GM12801 (cell line): ENCODE results near the gene RSPH4A.

Experiments used
- CTCF ChIP-seq: IDR thresholded peaks from one replicate; pipeline ENCODE4 v1.5.1; 2011; ENCODE audit warnings: control low read depth; ENCODE audit not compliant: insufficient read length; ENCODE audit errors: extremely low read depth

Gene RSPH4A

DNA sequence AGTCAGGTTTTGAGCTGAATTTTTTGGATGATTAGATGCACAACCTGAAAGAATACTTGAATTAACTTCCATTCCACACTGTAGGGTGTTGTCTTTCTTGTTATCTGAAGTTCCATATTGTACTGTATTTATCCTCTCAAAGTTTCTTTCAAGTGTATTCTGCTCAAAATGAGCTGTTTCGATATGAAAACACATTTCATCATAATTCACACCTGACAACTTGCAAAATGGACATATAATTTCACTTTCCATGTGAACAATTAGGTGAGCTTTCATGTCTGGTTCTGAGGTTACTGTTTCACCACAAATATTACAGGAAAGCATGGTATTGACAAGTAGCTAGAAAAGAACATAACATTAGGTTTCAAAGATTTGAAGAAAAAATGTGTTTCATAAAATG lies 50.6 kb downstream of the RSPH4A start:
- no peak for TF ChIP-seq CTCF

- TF ChIP-seq CTCF: no peak
Measured at GRCh38 chr6:116667623-116668022, 51.3 kb downstream of the RSPH4A start.

DNA sequence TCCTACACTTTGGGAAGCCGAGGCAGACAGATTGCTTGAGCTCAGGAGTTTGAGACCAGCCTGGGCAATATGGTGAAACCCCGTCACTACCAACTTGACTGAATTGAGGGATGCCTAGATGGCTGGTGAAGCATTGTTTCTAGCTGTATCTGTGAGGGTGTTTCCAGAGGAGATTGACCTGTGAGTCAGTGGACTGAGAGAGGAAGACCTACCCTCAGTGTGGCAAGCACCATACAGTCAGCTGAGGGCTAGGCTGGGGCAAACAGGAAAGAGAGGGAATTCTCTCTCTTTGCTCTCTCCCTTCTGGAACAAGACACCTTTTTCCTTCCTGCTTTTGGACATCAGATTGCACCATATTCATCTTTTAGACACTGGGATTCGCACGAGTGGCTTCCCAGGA lies 56.0 kb downstream of the RSPH4A start:
- no peak for TF ChIP-seq CTCF

- TF ChIP-seq CTCF: no peak
Measured at GRCh38 chr6:116676021-116676420, 59.7 kb downstream of the RSPH4A start.

DNA sequence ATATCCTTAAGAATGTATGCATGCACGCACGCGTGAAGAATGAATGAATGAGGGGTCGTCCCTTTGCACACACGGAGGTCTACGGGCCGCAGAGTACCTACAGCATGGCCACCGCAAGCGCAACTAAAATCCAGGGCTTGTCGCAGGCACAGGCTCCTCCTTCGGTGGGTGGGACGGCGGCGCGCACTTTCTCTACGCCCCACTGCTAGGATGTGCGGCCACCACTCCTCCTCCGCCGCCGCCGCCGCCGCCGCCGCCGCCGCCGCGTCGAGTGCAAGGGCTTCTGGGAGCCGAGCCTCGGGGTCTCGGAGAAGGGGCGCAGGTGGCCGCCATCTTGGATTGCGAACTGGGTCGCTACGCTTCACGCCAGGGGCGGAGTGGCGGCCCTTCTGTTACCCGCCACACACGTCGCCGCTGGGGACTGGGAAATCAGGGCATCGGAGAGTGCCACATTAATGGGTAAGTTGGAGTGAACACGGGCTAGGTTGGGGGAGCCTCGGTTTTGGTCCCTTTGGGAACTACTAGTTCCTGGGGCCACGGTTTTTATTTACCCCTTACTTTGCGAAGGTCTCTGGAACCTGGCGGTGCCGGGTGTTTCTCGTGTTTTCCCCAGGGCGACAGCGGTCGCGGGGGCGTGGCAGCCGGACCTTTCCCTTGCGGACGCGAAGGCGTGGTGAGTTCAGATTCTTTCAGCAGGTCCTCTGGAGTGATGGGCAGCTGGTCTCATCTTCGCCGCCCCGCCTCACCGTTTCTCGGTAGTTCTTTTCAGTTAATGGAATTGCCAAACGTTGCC lies 64.8 kb downstream of the RSPH4A start, which contains the start of gene KPNA5:
TSS of gene KPNA5 (plus strand) at position 332 of the 793 bp plus-strand sequence. CDS start at position 456, 124 bp downstream.
- no peak for TF ChIP-seq CTCF

DNA sequence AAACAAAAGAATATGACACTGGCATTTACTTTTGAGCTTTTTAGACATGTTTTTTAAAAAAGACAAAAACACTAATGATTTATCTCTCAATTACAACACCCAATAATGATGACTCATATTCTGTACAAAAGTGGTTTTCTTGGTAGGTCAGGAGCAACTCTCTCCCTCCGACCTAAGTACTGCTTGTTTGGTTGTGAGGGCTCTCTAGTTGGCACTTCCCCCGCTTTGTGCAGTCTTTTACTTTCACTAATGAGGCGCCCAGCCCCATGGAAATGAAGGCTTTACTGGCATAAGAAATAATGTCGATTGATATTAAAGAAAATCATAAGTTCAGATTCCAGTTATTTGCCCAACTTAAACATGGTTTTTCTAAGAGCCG lies 66.0 kb downstream of the RSPH4A start:
- no peak for TF ChIP-seq CTCF
